Upper lobe of right lung (tissue), 1 donor: ENCODE measurements around the gene C9orf72. TPM values are rescaled to one million over a fixed set of nuclear protein-coding genes. Genes with fewer than 3 reads are reported as not detected.

Experiments
- ATAC-seq: fragments of 200-7000 bp; cut with Tn5 transposase; one replicate; pipeline ENCODE4 v1.9.1; 2020; ENCODE audit warnings: mild to moderate bottlenecking, moderate library complexity
- DNase-seq: peaks from one replicate; pipeline ENCODE4 v3.0.0-alpha.2; 2020
- H3K27ac ChIP-seq: fragments of 200-600 bp; one replicate; pipeline ENCODE4 v1.8.0; 2022
- H3K27me3 ChIP-seq: fragments of 200-600 bp; one replicate; pipeline ENCODE4 v1.8.0; 2022; ENCODE audit warnings: mild to moderate bottlenecking
- H3K36me3 ChIP-seq: fragments of 200-600 bp; one replicate; pipeline ENCODE4 v1.8.0; 2022
- H3K4me1 ChIP-seq: fragments of 200-600 bp; one replicate; pipeline ENCODE4 v1.8.0; 2022
- H3K4me3 ChIP-seq: fragments of 200-600 bp; one replicate; pipeline ENCODE4 v1.8.0; 2022; ENCODE audit warnings: mild to moderate bottlenecking
- H3K9me3 ChIP-seq: fragments of 200-600 bp; one replicate; pipeline ENCODE4 v1.8.0; 2022
- CTCF ChIP-seq: fragments of 200-600 bp; IDR thresholded peaks from one replicate; pipeline ENCODE4 v1.8.0; 2022; ENCODE audit warnings: antibody characterized with exemption
- intact Hi-C: fragments of 100-400 bp; cut with DNase I; formaldehyde crosslinking; loops from one replicate; pipeline ENCODE4 v1.11.0; 2022
- total RNA-seq: library from RNA; stranded (reverse); fragmentation: NEBNext Ultra II Directional; extraction: Animal tissue kit (Norgen Biotek cat#: 25700); gene quantifications from one replicate; pipeline ENCODE4 v1.2.1, GENCODE V29; 2021
- donor health status: DM: no; HTN: yes; CAD: no; lungs with severe emphysema.

C9orf72 gene
- total RNA-seq, 1 donor from 2014 or later, result 16.8 TPM

GRCh38 chr9:27542508-27542907 lies 30.8 kb downstream of the C9orf72 start:
- Histone ChIP-seq H3K36me3 (peaks cover 8% of the 10 kb centered on the region), H3K4me1 (peaks cover 21% of the 10 kb centered on the region), H3K27me3 (no peaks in the 10 kb centered on the region), H3K27ac (no peak overlapping the region), H3K9me3 (no peaks in the 10 kb centered on the region), H3K4me3 (no peak overlapping the region)
- intact Hi-C loops, result no loop called here
- ATAC-seq (no peak), DNase-seq (no peak)
- TF ChIP-seq CTCF, result no peak

- H3K4me1 ChIP-seq, result peaks cover 21% of the 10 kb centered on the region
- H3K4me3 ChIP-seq, result no peak overlapping the region
- H3K27me3 ChIP-seq, result no peaks in the 10 kb centered on the region
- no peaks in the 10 kb centered on the region for H3K9me3 ChIP-seq
- H3K36me3 ChIP-seq, result peaks cover 8% of the 10 kb centered on the region
- no peak for TF ChIP-seq CTCF
- ATAC-seq (no peak), DNase-seq (no peak)
- no peak overlapping the region for H3K27ac ChIP-seq
- intact Hi-C loops, result no loop called here
Observed at GRCh38 chr9:27541740-27542139, 31.5 kb downstream of the C9orf72 start.

- intact Hi-C loops, result no loop called here
- Histone ChIP-seq H3K27me3 (no peaks in the 10 kb centered on the region), H3K27ac (no peak overlapping the region), H3K9me3 (no peaks in the 10 kb centered on the region), H3K4me3 (no peak overlapping the region), H3K4me1 (peaks cover 21% of the 10 kb centered on the region), H3K36me3 (peaks cover 8% of the 10 kb centered on the region)
- ATAC-seq, result no peak
- TF ChIP-seq CTCF, result no peak
- no peak for DNase-seq
Observed at GRCh38 chr9:27540502-27540901, 32.8 kb downstream of the C9orf72 start.

- Histone ChIP-seq H3K4me1 (peaks cover 22% of the 10 kb centered on the region), H3K36me3 (peaks cover 8% of the 10 kb centered on the region), H3K27me3 (no peaks in the 10 kb centered on the region), H3K9me3 (no peaks in the 10 kb centered on the region), H3K27ac (peak overlapping the region; percentile 25), H3K4me3 (no peak overlapping the region)
- TF ChIP-seq CTCF, result no peak
- ATAC-seq, result peak; percentile 62
- intact Hi-C loops, result no loop called here
- DNase-seq, result no peak
Observed at GRCh38 chr9:27539479-27540441, 33.5 kb downstream of the C9orf72 start.

GRCh38 chr9:27538647-27539046 lies 34.6 kb downstream of the C9orf72 start:
- no peaks in the 10 kb centered on the region for H3K27me3 ChIP-seq
- no peak for ATAC-seq
- no peak overlapping the region for H3K4me3 ChIP-seq
- H3K27ac ChIP-seq, result no peak overlapping the region
- H3K36me3 ChIP-seq, result no peaks in the 10 kb centered on the region
- no peak for TF ChIP-seq CTCF
- DNase-seq, result no peak
- no peaks in the 10 kb centered on the region for H3K9me3 ChIP-seq
- intact Hi-C loops, result no loop called here
- peaks cover 32% of the 10 kb centered on the region for H3K4me1 ChIP-seq
